HCT116 (cell line): ENCODE data around the gene VPS33B.

Experiments
- CBX3 ChIP-seq: IDR thresholded peaks from 2 replicates; pipeline ENCODE4 v1.6.1; 2012; ENCODE audit warnings: low read depth
- CTCF ChIP-seq, 3 experiments: fragments of 200-600 bp in 1 of 3; sonication (generic) in 1 of 3; IDR thresholded peaks in 2 of 3; conservative IDR thresholded peaks in 1 of 3; 2 replicates each; pipeline ENCODE4 v1.5.1; 2012 to 2017; ENCODE audit warnings: low read depth in 2 of 3, low read length in 2 of 3, antibody characterized with exemption in 1 of 3, borderline replicate concordance in 1 of 3, control low read depth in 1 of 3, mild to moderate bottlenecking in 1 of 3, mixed read lengths in 1 of 3, mixed run types in 1 of 3, moderate library complexity in 1 of 3; ENCODE audit not compliant: insufficient read depth in 1 of 3
- EZH2phosphoT487 ChIP-seq: fragments of 200-600 bp; IDR thresholded peaks from 2 replicates; pipeline ENCODE4 v1.6.1; 2018; ENCODE audit warnings: antibody characterized with exemption, borderline replicate concordance
- POLR2A ChIP-seq: IDR thresholded peaks from 2 replicates; pipeline ENCODE4 v1.7.0; 2011; ENCODE audit warnings: borderline replicate concordance; ENCODE audit not compliant: insufficient read depth, insufficient read length; ENCODE audit errors: extremely low read depth
- POLR2AphosphoS5 ChIP-seq: IDR thresholded peaks from 2 replicates; pipeline ENCODE4 v1.6.1; 2011; ENCODE audit warnings: mild to moderate bottlenecking, low read depth, low read length, moderate library complexity
- RAD21 ChIP-seq: IDR thresholded peaks from 2 replicates; pipeline ENCODE4 v1.6.1; 2012; ENCODE audit warnings: low read depth, mild to moderate bottlenecking
- REST ChIP-seq: IDR thresholded peaks from 2 replicates; pipeline ENCODE4 v1.6.1; 2012; ENCODE audit warnings: low read depth
- SIN3A ChIP-seq: IDR thresholded peaks from 2 replicates; pipeline ENCODE4 v1.6.1; 2012; ENCODE audit warnings: low read depth
- YY1 ChIP-seq: IDR thresholded peaks from 2 replicates; pipeline ENCODE4 v1.6.1; 2011; ENCODE audit warnings: low read length, low read depth, moderate library complexity, mild to moderate bottlenecking; ENCODE audit not compliant: insufficient replicate concordance; ENCODE audit errors: extremely low read depth

- TF ChIP-seq CBX3 (no peak), POLR2AphosphoS5 (no peak), CTCF (IDR thresholded peaks at IDR 0.05 in 2 of 3, conservative IDR thresholded peaks at IDR 0.05 in 1 of 3; ENCODE audit: borderline replicate concordance in 1 of 3, insufficient read depth in 1 of 3, low read depth in 2 of 3, low read length in 2 of 3) (no peak), EZH2phosphoT487 (no peak), POLR2A (no peak), REST (no peak), RAD21 (no peak), SIN3A (no peak), YY1 (no peak)
Measured at GRCh38 chr15:90952901-90953677, 69.3 kb downstream of the VPS33B start.
